ENCODE data around the gene ZKSCAN7. TPM values are rescaled to one million over a fixed set of nuclear protein-coding genes. Genes with fewer than 3 reads are reported as not detected.

Gene ZKSCAN7
- total and polyA plus RNA-seq, 2 of the 13 experiments (the other 11 are each of a cell fraction or from before 2014, with no cell fraction given) = 2.3 to 3.8 TPM

GRCh38 chr3:44554626-44555592 lies at the start of gene ZKSCAN7 (continued):
- TF ChIP-seq ZNF609 (CRISPR knock-in tag; IDR thresholded peaks at IDR 0.05; ENCODE audit: borderline replicate concordance) (no peak), ZBTB21 (CRISPR knock-in tag; IDR thresholded peaks at IDR 0.05) (no peak), AGO2 (optimal IDR thresholded peaks at IDR 0.05; ENCODE audit: low read depth, low read length) (no peak), ADNP (CRISPR knock-in tag; IDR thresholded peaks at IDR 0.05) (no peak), ZNF777 (CRISPR knock-in tag; IDR thresholded peaks at IDR 0.05) (no peak), NFATC3 (CRISPR knock-in tag; IDR thresholded peaks at IDR 0.05) (no peak), SOX5 (CRISPR knock-in tag; IDR thresholded peaks at IDR 0.05; ENCODE audit: borderline replicate concordance) (no peak), ZNF639 (CRISPR knock-in tag; conservative IDR thresholded peaks at IDR 0.05) (no peak), ZKSCAN8 (CRISPR knock-in tag; IDR thresholded peaks at IDR 0.05; ENCODE audit: borderline replicate concordance) (no peak), HNRNPLL (IDR thresholded peaks at IDR 0.05; ENCODE audit: low read depth, low read length, poor library complexity, severe bottlenecking) (peak; percentile 31), RARA (CRISPR knock-in tag; IDR thresholded peaks at IDR 0.05) (no peak), NRL (CRISPR knock-in tag; IDR thresholded peaks at IDR 0.05; ENCODE audit: borderline replicate concordance) (no peak; the same call in 1 of the 2 replicates), ZFP91 (CRISPR knock-in tag; IDR thresholded peaks at IDR 0.05; ENCODE audit: borderline replicate concordance) (peak; percentile 65; the same call in 1 of the 2 replicates)
- TF ChIP-seq, protein P1, sequence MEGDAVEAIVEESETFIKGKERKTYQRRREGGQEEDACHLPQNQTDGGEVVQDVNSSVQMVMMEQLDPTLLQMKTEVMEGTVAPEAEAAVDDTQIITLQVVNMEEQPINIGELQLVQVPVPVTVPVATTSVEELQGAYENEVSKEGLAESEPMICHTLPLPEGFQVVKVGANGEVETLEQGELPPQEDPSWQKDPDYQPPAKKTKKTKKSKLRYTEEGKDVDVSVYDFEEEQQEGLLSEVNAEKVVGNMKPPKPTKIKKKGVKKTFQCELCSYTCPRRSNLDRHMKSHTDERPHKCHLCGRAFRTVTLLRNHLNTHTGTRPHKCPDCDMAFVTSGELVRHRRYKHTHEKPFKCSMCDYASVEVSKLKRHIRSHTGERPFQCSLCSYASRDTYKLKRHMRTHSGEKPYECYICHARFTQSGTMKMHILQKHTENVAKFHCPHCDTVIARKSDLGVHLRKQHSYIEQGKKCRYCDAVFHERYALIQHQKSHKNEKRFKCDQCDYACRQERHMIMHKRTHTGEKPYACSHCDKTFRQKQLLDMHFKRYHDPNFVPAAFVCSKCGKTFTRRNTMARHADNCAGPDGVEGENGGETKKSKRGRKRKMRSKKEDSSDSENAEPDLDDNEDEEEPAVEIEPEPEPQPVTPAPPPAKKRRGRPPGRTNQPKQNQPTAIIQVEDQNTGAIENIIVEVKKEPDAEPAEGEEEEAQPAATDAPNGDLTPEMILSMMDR (CRISPR knock-in tag; IDR thresholded peaks at IDR 0.05) = no peak
- TF ChIP-seq, protein P2, sequence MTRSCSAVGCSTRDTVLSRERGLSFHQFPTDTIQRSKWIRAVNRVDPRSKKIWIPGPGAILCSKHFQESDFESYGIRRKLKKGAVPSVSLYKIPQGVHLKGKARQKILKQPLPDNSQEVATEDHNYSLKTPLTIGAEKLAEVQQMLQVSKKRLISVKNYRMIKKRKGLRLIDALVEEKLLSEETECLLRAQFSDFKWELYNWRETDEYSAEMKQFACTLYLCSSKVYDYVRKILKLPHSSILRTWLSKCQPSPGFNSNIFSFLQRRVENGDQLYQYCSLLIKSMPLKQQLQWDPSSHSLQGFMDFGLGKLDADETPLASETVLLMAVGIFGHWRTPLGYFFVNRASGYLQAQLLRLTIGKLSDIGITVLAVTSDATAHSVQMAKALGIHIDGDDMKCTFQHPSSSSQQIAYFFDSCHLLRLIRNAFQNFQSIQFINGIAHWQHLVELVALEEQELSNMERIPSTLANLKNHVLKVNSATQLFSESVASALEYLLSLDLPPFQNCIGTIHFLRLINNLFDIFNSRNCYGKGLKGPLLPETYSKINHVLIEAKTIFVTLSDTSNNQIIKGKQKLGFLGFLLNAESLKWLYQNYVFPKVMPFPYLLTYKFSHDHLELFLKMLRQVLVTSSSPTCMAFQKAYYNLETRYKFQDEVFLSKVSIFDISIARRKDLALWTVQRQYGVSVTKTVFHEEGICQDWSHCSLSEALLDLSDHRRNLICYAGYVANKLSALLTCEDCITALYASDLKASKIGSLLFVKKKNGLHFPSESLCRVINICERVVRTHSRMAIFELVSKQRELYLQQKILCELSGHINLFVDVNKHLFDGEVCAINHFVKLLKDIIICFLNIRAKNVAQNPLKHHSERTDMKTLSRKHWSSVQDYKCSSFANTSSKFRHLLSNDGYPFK (CRISPR knock-in tag; IDR thresholded peaks at IDR 0.05; ENCODE audit: borderline replicate concordance) = peak; percentile 41; the same call in 1 of the 2 replicates
